Measurements from ENCODE around the gene DNAH8.
"Not testable (repeated sequence)": the region's sequence is repeated elsewhere in the genome, so short reads cannot be mapped to it uniquely, and the experiment has no call there.

DNAH8 gene

GRCh38 chr6:38794682-38795081, 79.6 kb downstream of the DNAH8 start:
- no peak for TF ChIP-seq CTCF (IDR thresholded peaks at IDR 0.05; ENCODE audit: insufficient read depth, low read length, missing control alignments)
- POLR2A ChIA-PET = no interaction called here
- CTCF ChIA-PET = no interaction called here
- H3K4me3 ChIP-seq (ENCODE audit: low read depth, low read length) = no peak overlapping the region
- DNase-seq (ENCODE audit: low read depth, low spot score) = no peak

- ChIA-PET CTCF (no interaction called here), POLR2A (no interaction called here)
- no peak overlapping the region for H3K4me3 ChIP-seq (ENCODE audit: low read depth, low read length)
- no peak for TF ChIP-seq CTCF (IDR thresholded peaks at IDR 0.05; ENCODE audit: insufficient read depth, low read length, missing control alignments)
- no peak for DNase-seq (ENCODE audit: low read depth, low spot score)
These were observed 80.9 kb downstream of the DNAH8 start for GRCh38 chr6:38796006-38796405.

GRCh38 chr6:38796437-38796836, 81.3 kb downstream of the DNAH8 start:
- DNase-seq (ENCODE audit: low read depth, low spot score); POLR2A ChIA-PET; H3K4me3 ChIP-seq (ENCODE audit: low read depth, low read length): not testable (repeated sequence)
- CTCF ChIA-PET = interaction anchor here (0.9 kb wide), 1 partner anchor 9 kb away, joined by 3 read pairs; no protein-coding TSS in a partner anchor

GRCh38 chr6:38796850-38797249, 81.7 kb downstream of the DNAH8 start:
- CTCF ChIA-PET = interaction anchor here (0.9 kb wide), 1 partner anchor 8 kb away, joined by 3 read pairs; no protein-coding TSS in a partner anchor
- TF ChIP-seq CTCF (IDR thresholded peaks at IDR 0.05; ENCODE audit: insufficient read depth, low read length, missing control alignments) = no peak
- DNase-seq (ENCODE audit: low read depth, low spot score) = no peak
- POLR2A ChIA-PET = no interaction called here
- no peak overlapping the region for H3K4me3 ChIP-seq (ENCODE audit: low read depth, low read length)

- no peak overlapping the region for H3K4me3 ChIP-seq (ENCODE audit: low read depth, low read length)
- POLR2A ChIA-PET = no interaction called here
- no peak for TF ChIP-seq CTCF (IDR thresholded peaks at IDR 0.05; ENCODE audit: insufficient read depth, low read length, missing control alignments)
- DNase-seq (ENCODE audit: low read depth, low spot score) = no peak
- CTCF ChIA-PET = no interaction called here
These were observed 82.3 kb downstream of the DNAH8 start for GRCh38 chr6:38797391-38797790.

GRCh38 chr6:38799529-38800184, 84.5 kb downstream of the DNAH8 start:
- no peak for DNase-seq (ENCODE audit: low read depth, low spot score)
- POLR2A ChIA-PET = no interaction called here
- no peak for TF ChIP-seq CTCF (IDR thresholded peaks at IDR 0.05; ENCODE audit: insufficient read depth, low read length, missing control alignments)
- no peak overlapping the region for H3K4me3 ChIP-seq (ENCODE audit: low read depth, low read length)
- CTCF ChIA-PET = no interaction called here

DNA sequence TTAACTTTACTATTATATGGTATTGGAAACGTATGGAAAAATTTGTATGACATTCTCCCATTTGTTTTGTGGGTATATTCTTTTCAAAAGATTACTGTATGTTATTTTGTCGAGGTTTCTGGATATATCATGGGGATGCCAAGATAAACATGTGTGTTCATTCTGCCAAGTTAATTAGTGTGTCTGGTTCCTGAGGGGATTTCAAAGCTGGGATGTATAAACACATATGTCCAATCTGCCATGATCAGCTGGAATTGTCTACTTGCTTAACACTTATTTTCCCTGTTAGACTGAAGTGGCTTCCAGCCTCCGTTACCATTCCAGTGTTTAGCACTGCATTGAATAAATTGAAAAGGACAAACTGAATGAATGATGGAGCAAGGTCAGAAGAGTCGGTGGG, 86.2 kb downstream of the DNAH8 start:
- DNase-seq (ENCODE audit: low read depth, low spot score) = no peak
- POLR2A ChIA-PET = no interaction called here
- CTCF ChIA-PET = no interaction called here
- TF ChIP-seq CTCF (IDR thresholded peaks at IDR 0.05; ENCODE audit: insufficient read depth, low read length, missing control alignments) = no peak
- no peak overlapping the region for H3K4me3 ChIP-seq (ENCODE audit: low read depth, low read length)

Measured in AG04449 (cell line).